Mesenchymal stem cell (in vitro differentiated cells and primary cell): ENCODE data around the gene TMEM88.
"Not testable (repeated sequence)": the region's sequence is repeated elsewhere in the genome, so short reads cannot be mapped to it uniquely, and the experiment has no call there.

Source experiments
- DNase-seq: peaks from one replicate; pipeline ENCODE4 v3.0.0-alpha.2; 2013
- H2AFZ ChIP-seq: one replicate; pipeline ENCODE4 v1.6.1; 2013; ENCODE audit warnings: low read depth, mild to moderate bottlenecking, control low read depth, inconsistent platforms, low read length, moderate library complexity
- H2AK5ac ChIP-seq: 2 replicates; pipeline ENCODE4 v1.6.1; 2013; ENCODE audit warnings: low read length, moderate library complexity, mild to moderate bottlenecking, inconsistent platforms; ENCODE audit not compliant: severe bottlenecking
- H2BK120ac ChIP-seq: one replicate; pipeline ENCODE4 v1.6.1; 2013; ENCODE audit warnings: low read depth, mild to moderate bottlenecking, inconsistent platforms, low read length, moderate library complexity
- H2BK12ac ChIP-seq, 2 experiments: one replicate each; pipeline ENCODE4 v1.6.1; 2013; ENCODE audit warnings: inconsistent platforms in 2 of 2, low read length in 2 of 2, mild to moderate bottlenecking in 2 of 2, moderate library complexity in 2 of 2, control low read depth in 1 of 2
- H2BK15ac ChIP-seq: one replicate; pipeline ENCODE4 v1.6.1; 2013; ENCODE audit warnings: mild to moderate bottlenecking, low read depth, inconsistent platforms; ENCODE audit not compliant: poor library complexity, severe bottlenecking
- H2BK5ac ChIP-seq: 2 replicates; pipeline ENCODE4 v1.6.1; 2013; ENCODE audit warnings: low read depth, mild to moderate bottlenecking, low read length, control low read depth, inconsistent platforms; ENCODE audit not compliant: poor library complexity, severe bottlenecking
- H3K14ac ChIP-seq, 2 experiments: one replicate each; pipeline ENCODE4 v1.6.1; 2013; ENCODE audit warnings: inconsistent platforms in 2 of 2, low read length in 2 of 2, control low read depth in 1 of 2, mild to moderate bottlenecking in 1 of 2, moderate library complexity in 1 of 2
- H3K18ac ChIP-seq, 2 experiments: one replicate each; pipeline ENCODE4 v1.6.1; 2013; ENCODE audit warnings: inconsistent platforms in 2 of 2, low read length in 2 of 2, control low read depth in 1 of 2, low read depth in 1 of 2, mild to moderate bottlenecking in 1 of 2
- H3K23ac ChIP-seq, 2 experiments: one replicate each; pipeline ENCODE4 v1.6.1; 2013; ENCODE audit warnings: inconsistent platforms in 2 of 2, low read length in 2 of 2, mild to moderate bottlenecking in 2 of 2, moderate library complexity in 2 of 2, control low read depth in 1 of 2
- H3K27ac ChIP-seq: 2 replicates; pipeline ENCODE4 v1.5.1; 2013; ENCODE audit warnings: mild to moderate bottlenecking, moderate library complexity, low read length, control low read depth, inconsistent platforms; ENCODE audit not compliant: poor library complexity, severe bottlenecking
- H3K27me3 ChIP-seq, 2 experiments: 2 replicates each; pipeline versions ENCODE4 v1.6.1 to v1.7.0; 2013; ENCODE audit warnings: low read length in 2 of 2, mild to moderate bottlenecking in 2 of 2, moderate library complexity in 2 of 2, control low read depth in 1 of 2, inconsistent platforms in 1 of 2; ENCODE audit not compliant: control insufficient read depth in 1 of 2, insufficient read depth in 1 of 2
- H3K36me3 ChIP-seq, 2 experiments: 2 replicates each; pipeline versions ENCODE4 v1.6.1 to v1.7.0; 2013; ENCODE audit warnings: low read length in 2 of 2, control low read depth in 1 of 2, inconsistent platforms in 1 of 2, low read depth in 1 of 2, mild to moderate bottlenecking in 1 of 2; ENCODE audit not compliant: insufficient read depth in 2 of 2, control insufficient read depth in 1 of 2
- H3K4ac ChIP-seq, 2 experiments: one replicate each; pipeline ENCODE4 v1.6.1; 2013; ENCODE audit warnings: inconsistent platforms in 2 of 2, low read length in 2 of 2, mild to moderate bottlenecking in 2 of 2, moderate library complexity in 2 of 2, control low read depth in 1 of 2, low read depth in 1 of 2
- H3K4me1 ChIP-seq: 2 replicates; pipeline ENCODE4 v1.6.1; 2013; ENCODE audit warnings: low read depth, low read length, control low read depth; ENCODE audit not compliant: control insufficient read depth, insufficient read depth
- H3K4me2 ChIP-seq: 2 replicates; pipeline ENCODE4 v1.6.1; 2013; ENCODE audit warnings: low read length, mild to moderate bottlenecking, inconsistent platforms; ENCODE audit not compliant: poor library complexity, severe bottlenecking
- H3K4me3 ChIP-seq, 2 experiments: 2 replicates each; pipeline versions ENCODE4 v1.5.1 to v1.7.0; 2013; ENCODE audit warnings: low read length in 2 of 2, mild to moderate bottlenecking in 2 of 2, control low read depth in 1 of 2, low read depth in 1 of 2; ENCODE audit not compliant: insufficient read depth in 1 of 2
- H3K79me1 ChIP-seq: replicated peaks from 2 replicates; pipeline ENCODE4 v1.6.1; 2013; ENCODE audit warnings: mild to moderate bottlenecking, control low read depth, low read length, inconsistent platforms; ENCODE audit not compliant: poor library complexity, severe bottlenecking
- H3K9ac ChIP-seq: 2 replicates; pipeline ENCODE4 v1.7.0; 2013; ENCODE audit warnings: mild to moderate bottlenecking, low read length, moderate library complexity
- H3K9me3 ChIP-seq: 2 replicates; pipeline ENCODE4 v1.7.0; 2013; ENCODE audit warnings: mild to moderate bottlenecking, low read length; ENCODE audit not compliant: control insufficient read depth
- H4K8ac ChIP-seq: one replicate; pipeline ENCODE4 v1.6.1; 2013; ENCODE audit warnings: inconsistent platforms, mild to moderate bottlenecking, low read length, moderate library complexity
- H4K91ac ChIP-seq: one replicate; pipeline ENCODE4 v1.6.1; 2013; ENCODE audit warnings: mild to moderate bottlenecking, low read length, inconsistent platforms
- WGBS: methylation state at CpG from one replicate; pipeline ENCODE4 v1.1.7; 2013; ENCODE audit warnings: mixed read lengths; 5-methylcytosine and 5-hydroxymethylcytosine counted together

TMEM88 gene

DNA sequence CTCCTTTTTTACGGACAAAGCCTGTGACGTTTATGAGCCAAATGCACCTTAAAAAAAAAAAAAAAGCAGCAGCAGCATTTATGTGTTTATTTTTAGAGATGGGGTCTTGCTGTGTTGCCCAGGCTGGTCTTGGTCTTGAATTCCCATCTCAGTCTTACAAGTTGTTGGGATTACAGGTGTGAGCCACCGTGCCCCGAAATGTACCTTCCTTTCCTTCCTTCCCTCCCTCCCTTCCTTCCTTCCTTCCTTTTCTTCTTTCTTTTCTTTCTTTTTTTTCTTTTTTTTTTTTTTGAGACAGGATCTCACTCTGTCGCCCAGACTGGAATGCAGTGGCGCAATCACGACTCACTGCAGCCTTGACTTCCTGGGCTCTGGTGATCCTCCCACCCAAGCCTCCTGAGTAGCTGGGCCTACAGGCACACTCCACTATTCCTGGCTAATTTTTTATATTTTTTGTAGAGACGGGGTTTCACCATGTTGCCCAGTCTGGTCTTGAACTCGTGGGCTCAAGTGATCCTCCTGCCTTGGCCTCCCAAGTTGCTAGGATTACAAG is 45.0 kb upstream of the TMEM88 start:
- not testable (repeated sequence) for H3K23ac ChIP-seq, H3K4me3 ChIP-seq, H2AK5ac ChIP-seq, H3K4me2 ChIP-seq, H3K79me1 ChIP-seq, H3K9ac ChIP-seq, H3K4ac ChIP-seq, H2BK12ac ChIP-seq, H3K27ac ChIP-seq, H2BK15ac ChIP-seq, H3K4me1 ChIP-seq, H3K9me3 ChIP-seq, H4K91ac ChIP-seq, H2BK5ac ChIP-seq, H3K36me3 ChIP-seq, H2BK120ac ChIP-seq, H4K8ac ChIP-seq, H2AFZ ChIP-seq, H3K14ac ChIP-seq
- peak overlapping the region in 1 of 2 experiments; percentile 22 for H3K18ac ChIP-seq
- peaks cover 21 to 23% of the 10 kb centered on the region in 2 experiments for H3K27me3 ChIP-seq
- 84% methylated on average over 9 of the region's 9 CpGs for WGBS
- DNase-seq = peak; percentile 37

DNA sequence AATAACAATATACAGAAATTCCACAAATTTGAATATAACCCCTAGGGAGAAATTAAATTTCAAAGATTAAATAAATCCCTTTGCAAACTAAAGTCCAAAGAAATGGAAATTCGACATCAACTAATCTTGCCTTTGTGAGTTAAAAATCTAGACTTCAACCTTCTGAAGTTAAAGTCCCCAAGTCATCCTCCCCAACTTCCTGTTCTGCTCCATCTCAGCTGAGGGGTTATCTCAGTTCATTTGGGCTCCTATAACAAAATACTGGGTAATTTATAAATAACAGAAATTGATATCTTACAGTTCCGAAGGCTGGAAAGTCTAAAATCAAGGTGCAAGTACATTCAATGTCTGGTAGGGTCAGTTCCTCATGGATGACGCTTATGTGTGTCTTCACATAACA is 43.6 kb upstream of the TMEM88 start:
- no peaks in the 10 kb centered on the region for H3K36me3 ChIP-seq
- no peak overlapping the region for H2BK120ac ChIP-seq
- no peak overlapping the region for H4K91ac ChIP-seq
- H3K14ac ChIP-seq = no peak overlapping the region
- H3K4me2 ChIP-seq = no peak overlapping the region
- no peak overlapping the region for H2BK5ac ChIP-seq
- H2AFZ ChIP-seq = no peak overlapping the region
- 89% methylated on average over 3 of the region's 3 CpGs for WGBS
- no peak overlapping the region for H2AK5ac ChIP-seq
- no peak overlapping the region for H3K27ac ChIP-seq
- peaks cover 29 to 30% of the 10 kb centered on the region in 2 experiments for H3K27me3 ChIP-seq
- peaks cover 2% of the 10 kb centered on the region for H3K4me1 ChIP-seq
- H3K9me3 ChIP-seq = no peaks in the 10 kb centered on the region
- no peak overlapping the region for H3K9ac ChIP-seq
- no peak overlapping the region for H2BK15ac ChIP-seq
- H3K4ac ChIP-seq = no peak overlapping the region
- H3K4me3 ChIP-seq = no peak overlapping the region
- H3K79me1 ChIP-seq = no peaks in the 10 kb centered on the region
- no peak for DNase-seq
- H3K18ac ChIP-seq = no peak overlapping the region
- no peak overlapping the region for H3K23ac ChIP-seq
- no peak overlapping the region for H4K8ac ChIP-seq
- no peak overlapping the region for H2BK12ac ChIP-seq

DNA sequence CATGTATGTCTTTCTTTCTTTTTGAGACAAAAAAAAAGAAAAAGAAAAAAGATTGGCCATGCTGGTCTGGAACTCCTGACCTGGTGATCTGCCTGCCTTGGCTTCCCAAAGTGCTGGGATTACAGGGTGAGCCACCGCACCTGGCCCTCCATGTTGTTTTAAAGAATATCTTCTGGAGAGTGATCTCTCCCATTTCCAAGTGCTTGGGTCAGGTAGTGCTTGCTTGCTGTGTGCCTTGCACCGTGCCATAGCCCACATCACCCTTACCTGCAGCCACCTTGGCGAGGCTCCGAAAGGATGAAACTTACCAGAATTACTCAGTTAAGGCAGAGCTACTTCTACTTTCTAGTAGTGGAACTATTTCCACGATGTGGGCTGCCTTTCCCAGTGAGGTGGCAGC is 39.9 kb upstream of the TMEM88 start:
- 96% methylated on average over 5 of the region's 5 CpGs for WGBS
- Histone ChIP-seq H2AK5ac (no peak overlapping the region), H3K4me2 (no peak overlapping the region), H2BK120ac (no peak overlapping the region), H3K4me3 (no peak overlapping the region), H3K18ac (no peak overlapping the region), H3K27ac (no peak overlapping the region), H3K79me1 (no peaks in the 10 kb centered on the region), H2BK12ac (no peak overlapping the region), H3K27me3 (peaks cover 41 to 49% of the 10 kb centered on the region in 2 experiments), H3K9me3 (no peaks in the 10 kb centered on the region), H3K9ac (no peak overlapping the region), H2BK5ac (no peak overlapping the region), H3K14ac (no peak overlapping the region), H4K8ac (no peak overlapping the region), H3K4me1 (no peaks in the 10 kb centered on the region), H3K36me3 (no peaks in the 10 kb centered on the region), H3K4ac (no peak overlapping the region), H4K91ac (no peak overlapping the region), H3K23ac (no peak overlapping the region), H2AFZ (no peak overlapping the region), H2BK15ac (no peak overlapping the region)
- DNase-seq = no peak

DNA sequence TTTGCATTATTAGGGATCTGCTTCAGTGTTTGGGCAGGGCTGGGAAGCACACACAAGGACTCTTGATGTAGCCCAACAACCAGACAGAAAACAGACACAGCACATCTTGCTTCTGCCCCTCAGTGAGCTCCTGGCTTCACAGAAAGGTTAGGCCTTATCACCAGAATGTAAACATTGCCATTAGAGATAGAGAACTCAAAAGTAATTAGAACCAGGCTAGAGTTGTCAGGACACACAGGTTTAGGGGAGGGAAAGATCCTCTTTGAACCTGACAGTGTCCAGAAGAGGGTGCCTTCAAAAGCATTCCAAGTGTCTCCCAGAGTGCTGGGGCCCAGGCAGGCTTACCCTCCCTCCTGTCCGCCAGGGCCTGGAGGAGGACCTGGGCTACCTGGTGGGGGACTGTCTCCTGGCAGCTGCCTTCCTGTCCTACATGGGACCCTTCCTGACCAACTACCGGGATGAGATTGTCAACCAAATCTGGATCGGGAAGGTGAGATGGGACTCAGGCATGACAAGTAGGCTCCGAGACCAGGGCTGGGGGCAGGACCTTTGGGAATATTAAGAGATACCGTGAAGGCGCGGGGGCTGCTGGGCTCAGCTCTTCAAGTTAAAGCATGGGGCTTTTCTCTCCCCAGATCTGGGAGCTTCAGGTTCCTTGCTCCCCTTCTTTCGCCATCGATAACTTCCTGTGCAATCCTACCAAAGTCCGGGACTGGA is 37.8 kb upstream of the TMEM88 start:
- H3K27me3 ChIP-seq = peaks cover 48 to 55% of the 10 kb centered on the region in 2 experiments
- H3K4me2 ChIP-seq = no peak overlapping the region
- WGBS = 61% methylated on average over 10 of the region's 10 CpGs

More for the DNA sequence above, 37.8 kb upstream of the TMEM88 start:
- H3K9me3 ChIP-seq = no peaks in the 10 kb centered on the region
- H4K8ac ChIP-seq = no peak overlapping the region
- no peak overlapping the region for H3K27ac ChIP-seq
- no peak overlapping the region for H3K23ac ChIP-seq
- no peak overlapping the region for H2BK12ac ChIP-seq
- no peak overlapping the region for H2BK5ac ChIP-seq
- H2BK15ac ChIP-seq = no peak overlapping the region
- no peak overlapping the region for H2BK120ac ChIP-seq
- no peak overlapping the region for H3K4ac ChIP-seq
- H4K91ac ChIP-seq = no peak overlapping the region
- no peak for DNase-seq
- H3K79me1 ChIP-seq = no peaks in the 10 kb centered on the region
- H3K4me3 ChIP-seq = no peak overlapping the region
- no peak overlapping the region for H2AFZ ChIP-seq
- H3K14ac ChIP-seq = peak overlapping the region in 1 of 2 experiments; percentile 61
- no peaks in the 10 kb centered on the region for H3K36me3 ChIP-seq
- H2AK5ac ChIP-seq = no peak overlapping the region
- no peak overlapping the region for H3K18ac ChIP-seq
- H3K4me1 ChIP-seq = no peaks in the 10 kb centered on the region
- no peak overlapping the region for H3K9ac ChIP-seq
